Cardiac atrium fibroblast (primary cell): ENCODE measurements around the gene TEDC1. TPM values are rescaled to one million over a fixed set of nuclear protein-coding genes. Genes with fewer than 3 reads are reported as not detected.

Source experiments
- total RNA-seq: library from RNA; depleted of rRNA; stranded (reverse); fragments of >200 nt; gene quantifications from 2 replicates; pipeline ENCODE4 v1.2.3, GENCODE V29; 2015

The TEDC1 gene, protein sequence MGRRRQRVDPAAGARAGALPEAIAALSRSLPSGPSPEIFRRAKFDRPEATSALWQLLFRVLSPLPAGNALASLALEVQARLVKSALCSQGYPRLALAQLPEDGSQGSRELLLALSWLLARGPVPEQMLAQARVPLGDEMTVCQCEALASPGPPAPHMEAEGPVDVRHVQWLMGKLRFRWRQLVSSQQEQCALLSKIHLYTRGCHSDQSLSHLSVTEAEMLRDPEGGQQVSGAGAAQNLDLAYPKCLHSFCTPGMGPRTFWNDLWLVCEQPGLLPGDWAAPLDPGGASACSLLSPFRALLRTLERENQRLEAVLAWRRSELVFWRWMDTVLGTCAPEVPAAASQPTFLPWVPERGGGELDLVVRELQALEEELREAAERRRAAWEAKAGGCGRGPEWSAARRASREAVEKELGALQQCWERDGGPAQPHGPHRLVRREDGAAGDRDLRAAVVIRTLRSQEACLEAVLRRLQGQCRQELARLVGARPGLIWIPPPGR
- 7.6 and 7.9 TPM in 2 replicates for total RNA-seq

DNA sequence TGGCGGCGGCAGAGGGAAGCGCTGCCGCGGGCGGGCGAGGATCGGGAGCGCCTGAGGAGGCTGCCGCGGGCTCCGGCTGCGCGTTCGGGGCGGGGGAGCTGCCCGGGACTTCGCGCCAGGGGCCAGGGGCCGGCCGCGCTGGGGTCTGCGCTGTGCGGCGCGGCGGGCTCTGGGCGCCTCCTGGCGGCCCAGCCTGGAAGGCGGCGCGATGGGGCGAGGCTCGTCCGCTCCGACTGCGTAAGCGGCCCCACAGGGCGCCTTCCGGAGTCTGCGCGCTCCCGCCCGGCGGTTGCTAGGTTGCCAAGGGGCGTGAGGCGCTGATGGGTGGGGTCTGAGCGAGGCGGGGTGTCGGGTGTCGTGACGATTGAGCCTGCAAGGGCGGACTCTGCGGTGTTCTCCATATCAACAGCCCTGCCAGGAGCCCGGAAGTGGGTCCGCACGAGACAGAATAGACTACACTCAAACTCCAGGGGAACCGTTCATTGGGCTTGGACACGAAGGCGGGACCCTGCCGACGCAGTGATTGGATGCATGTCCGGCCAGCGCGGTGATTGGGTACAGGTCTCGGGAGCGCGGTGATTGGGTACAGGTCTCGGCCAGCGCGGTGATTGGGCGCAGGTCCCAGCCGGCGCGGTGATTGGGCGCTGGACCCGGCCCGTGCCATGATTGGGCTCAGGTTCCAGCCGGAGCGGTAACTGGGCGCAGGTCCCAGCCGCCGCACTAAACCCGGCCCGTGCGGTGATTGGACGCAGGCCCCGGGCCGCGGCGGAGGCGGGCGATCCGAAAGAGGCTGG is at the start of gene TEDC1:
Gene TEDC1 (plus strand): TSS at position 675 of the 794 bp plus-strand sequence. CDS start 130 bp downstream, outside the sequence.

DNA sequence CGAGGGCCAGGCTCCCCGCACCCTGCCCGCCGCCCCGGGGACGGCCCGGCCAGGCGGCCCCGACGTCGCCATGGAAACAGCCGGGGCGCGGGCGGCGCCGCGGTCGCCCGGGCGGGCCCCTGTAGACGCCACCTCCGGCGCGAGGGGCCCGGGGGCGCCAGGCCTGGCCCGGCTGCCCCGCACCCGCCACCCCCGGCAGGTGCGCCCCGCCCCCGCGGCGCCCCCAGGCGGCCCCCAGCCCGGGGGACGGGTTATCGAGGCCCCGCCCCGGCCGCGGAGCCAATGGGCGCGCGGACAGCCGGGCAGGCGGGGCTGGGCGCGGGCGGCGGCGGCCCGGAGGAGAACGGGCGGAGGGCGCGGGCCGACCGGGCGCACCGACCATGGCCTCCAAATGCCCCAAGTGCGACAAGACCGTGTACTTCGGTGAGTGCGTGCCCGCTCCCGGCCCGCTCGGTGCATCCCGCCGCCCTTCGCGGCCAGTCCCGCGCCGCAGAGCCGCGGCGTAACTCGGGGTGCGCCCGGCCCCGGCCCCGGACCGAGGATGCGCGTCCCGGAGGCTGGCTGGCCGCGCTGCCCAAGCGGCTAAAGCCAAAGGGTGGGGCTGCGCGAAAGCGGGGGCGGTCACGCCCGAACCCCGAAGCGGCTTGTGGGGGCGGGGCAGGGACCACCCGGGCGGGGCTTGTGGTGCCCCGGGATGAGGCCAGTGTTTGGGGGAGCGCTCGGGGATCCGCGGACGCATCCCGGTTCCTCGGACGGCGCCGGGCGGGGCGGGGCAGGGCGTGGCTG is 16.4 kb upstream of the TEDC1 start, which contains the start of gene CRIP2:
Gene CRIP2 (plus strand): TSS at position 339 of the 786 bp plus-strand sequence. CDS start 42 bp downstream, at position 381.

DNA sequence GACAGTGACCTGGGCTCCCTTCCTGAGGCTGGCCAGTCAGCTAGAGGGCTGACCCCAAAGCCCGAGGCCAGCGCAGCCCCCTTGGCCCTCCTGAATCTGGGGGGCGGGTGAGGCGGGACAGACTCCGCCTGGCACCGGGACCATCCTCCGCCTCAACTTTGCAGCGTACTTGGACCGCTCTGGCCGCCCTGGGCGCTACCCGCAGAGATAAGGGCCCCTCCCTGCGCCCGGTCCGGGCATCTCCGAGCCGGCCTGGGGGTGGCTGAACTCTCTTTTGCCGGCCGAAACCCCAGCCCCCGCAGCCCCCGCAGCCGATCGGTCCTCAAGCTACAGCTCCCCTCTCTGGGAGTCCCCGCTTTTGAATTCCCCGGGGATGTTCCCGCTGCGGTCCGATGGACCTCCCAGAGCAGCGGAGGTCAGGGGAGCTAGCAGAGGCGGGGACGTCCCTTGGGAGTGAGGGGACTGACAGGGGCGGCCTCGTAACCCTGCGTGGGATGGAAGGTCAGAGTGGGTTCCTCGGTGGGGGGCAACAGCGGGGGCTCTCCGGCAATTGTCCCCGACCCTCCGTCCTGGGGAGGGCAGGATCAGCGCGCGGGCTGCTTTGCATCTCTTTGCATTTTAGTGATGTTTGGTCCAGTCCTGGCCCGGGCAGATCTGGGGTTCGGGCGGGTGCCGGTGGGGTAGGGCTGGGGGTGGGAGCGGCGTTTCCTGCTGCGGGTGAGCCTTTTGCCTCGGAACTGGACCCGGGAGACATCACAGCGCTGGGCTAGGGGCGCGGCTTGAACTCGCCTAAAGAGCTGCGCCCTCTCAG is 4.7 kb upstream of the TEDC1 start, which contains the start of gene CRIP1:
Gene CRIP1 (plus strand): TSS at position 724 of the 811 bp plus-strand sequence. CDS start 374 bp downstream, outside the sequence.

DNA sequence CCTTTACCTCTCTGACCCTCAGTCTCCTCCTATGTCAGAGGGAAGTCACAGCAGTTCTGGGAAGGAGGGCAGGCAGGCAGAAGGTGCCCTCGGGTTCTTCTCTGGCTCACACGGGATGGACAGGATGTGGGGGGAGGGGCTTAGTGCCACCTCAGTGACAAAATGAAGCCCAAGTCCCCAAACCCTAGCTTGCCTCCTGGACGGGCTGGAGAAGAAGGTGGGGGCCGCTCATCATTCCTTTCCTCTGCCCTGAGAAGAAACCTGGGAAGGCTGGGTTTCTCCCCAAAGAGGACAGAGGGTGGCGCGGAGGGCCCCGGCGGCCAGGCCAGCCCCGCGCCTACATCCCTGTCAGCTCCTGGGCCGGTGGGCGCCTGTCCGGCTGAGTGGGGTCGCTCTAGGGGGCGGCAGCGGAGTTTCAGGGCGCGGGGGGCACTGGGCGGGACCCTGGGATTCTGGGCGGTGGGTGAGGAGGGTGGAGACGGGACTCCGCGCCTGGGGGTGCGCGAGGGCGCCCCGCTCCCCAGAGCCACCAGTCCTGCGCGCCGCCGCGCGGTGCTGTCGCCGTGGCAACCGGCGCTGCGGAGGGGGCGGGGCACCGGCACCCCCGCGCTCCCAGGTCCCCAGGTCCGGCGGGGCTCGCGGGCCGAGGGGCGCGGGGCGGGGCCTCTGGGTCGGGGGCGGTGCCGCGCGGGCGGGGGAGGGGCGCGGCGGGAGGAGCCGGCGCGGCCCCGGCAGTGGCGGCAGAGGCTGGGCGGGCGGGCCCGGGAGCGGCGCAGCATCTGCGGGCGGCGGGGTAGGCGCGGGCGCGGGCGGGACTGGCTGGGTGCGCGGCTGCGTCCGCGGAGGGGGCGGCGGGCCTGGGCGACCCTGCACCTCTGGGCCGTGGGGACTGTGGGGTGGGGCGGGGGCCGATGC is 35.1 kb downstream of the TEDC1 start, which contains the start of gene TMEM121:
Gene TMEM121 (plus strand): TSS at position 723 of the 915 bp plus-strand sequence. CDS start 2,252 bp downstream, outside the sequence.

Other genes starting within 250 kb of the TEDC1 start
- gene BTBD6, start 242.7 kb upstream of the TEDC1 start, total RNA-seq, result 48.7 and 53.6 TPM in 2 replicates
- 32.7 and 40.8 TPM in 2 replicates for gene BRF1, start 190.2 kb upstream of the TEDC1 start, total RNA-seq
- 35.2 and 61.7 TPM in 2 replicates for gene PACS2, start 176.5 kb upstream of the TEDC1 start, total RNA-seq
- gene TEX22, start 92.7 kb upstream of the TEDC1 start, total RNA-seq, result 0.18 TPM in 1 of 2 replicates, not detected in the other
- gene MTA1, start 71.4 kb upstream of the TEDC1 start, total RNA-seq, result 32.2 and 49.5 TPM in 2 replicates
- 242 and 285 TPM in 2 replicates for gene CRIP2, start 16.4 kb upstream of the TEDC1 start, total RNA-seq
- 2.9 and 18.4 TPM in 2 replicates for gene CRIP1, start 4.4 kb upstream of the TEDC1 start, total RNA-seq
- gene TMEM121, start 35.3 kb downstream of the TEDC1 start, total RNA-seq, result 6.2 and 9.4 TPM in 2 replicates